A673 (cell line): ENCODE results near the gene KRT35. TPM values are rescaled to one million over a fixed set of nuclear protein-coding genes. Genes with fewer than 3 reads are reported as not detected.

Experiments used
- BruUV-seq: library from RNA; stranded (reverse); fragments of 400-500 nt; replicated peaks from 2 replicates; lab custom pipeline; 2021; lab: Mats Ljungman, UMichigan
- CTCF ChIA-PET: fragments of 300-600 bp; sonication (Branson Sonifier 250); formaldehyde crosslinking; loops from one replicate; lab custom pipeline; 2022; ENCODE audit warnings: antibody characterized with exemption; lab: Charles Lee
- POLR2A ChIA-PET: fragments of 300-600 bp; sonication (Branson Sonifier 250); formaldehyde crosslinking; loops from one replicate; lab custom pipeline; 2022; ENCODE audit warnings: antibody characterized with exemption; ENCODE audit not compliant: low non-redundant PET; lab: Charles Lee
- DNase-seq: peaks from one replicate; pipeline ENCODE4 v3.0.0-alpha.2; 2015; ENCODE audit warnings: low spot score
- H3K27ac ChIP-seq: fragments of 200-600 bp; sonication (generic); 2 replicates; pipeline ENCODE4 v1.5.1; 2016; ENCODE audit warnings: mixed run types, low read depth, mild to moderate bottlenecking, mixed read lengths, antibody characterized with exemption, low read length; ENCODE audit not compliant: poor library complexity, severe bottlenecking
- H3K27me3 ChIP-seq: fragments of 200-600 bp; sonication (generic); replicated peaks from 2 replicates; pipeline ENCODE4 v1.6.1; 2017; ENCODE audit warnings: mixed run types, low read depth, mild to moderate bottlenecking, mixed read lengths, antibody characterized with exemption, low read length; ENCODE audit not compliant: insufficient read depth, poor library complexity
- H3K36me3 ChIP-seq: fragments of 200-600 bp; sonication (generic); 2 replicates; pipeline ENCODE4 v1.6.1; 2016; ENCODE audit warnings: mixed run types, mild to moderate bottlenecking, mixed read lengths, antibody characterized with exemption, low read length; ENCODE audit not compliant: insufficient read depth, poor library complexity, severe bottlenecking
- H3K4me1 ChIP-seq: fragments of 200-600 bp; sonication (generic); 2 replicates; pipeline ENCODE4 v1.6.1; 2017; ENCODE audit warnings: mixed run types, mild to moderate bottlenecking, mixed read lengths, antibody characterized with exemption, low read length; ENCODE audit not compliant: insufficient read depth, poor library complexity, severe bottlenecking
- H3K4me3 ChIP-seq: fragments of 200-600 bp; sonication (generic); 2 replicates; pipeline ENCODE4 v1.5.1; 2016; ENCODE audit warnings: low read depth, mixed run types, mild to moderate bottlenecking, mixed read lengths, low read length; ENCODE audit not compliant: poor library complexity, severe bottlenecking
- H3K9me3 ChIP-seq: fragments of 200-600 bp; sonication (generic); 2 replicates; pipeline ENCODE4 v1.6.1; 2016; ENCODE audit warnings: mixed run types, low read depth, mild to moderate bottlenecking, mixed read lengths, antibody characterized with exemption, low read length; ENCODE audit not compliant: poor library complexity, severe bottlenecking
- EZH2 ChIP-seq: fragments of 200-600 bp; sonication (generic); IDR thresholded peaks from 2 replicates; pipeline ENCODE4 v1.6.1; 2017; ENCODE audit warnings: borderline replicate concordance, low read depth, mild to moderate bottlenecking, mixed read lengths, antibody characterized with exemption, low read length; ENCODE audit not compliant: poor library complexity, severe bottlenecking
- intact Hi-C: fragments of 100-400 bp; cut with micrococcal nuclease; formaldehyde crosslinking; loops from one replicate; pipeline ENCODE4 v1.10.0; 2022; ENCODE audit not compliant: unreplicated experiment
- total RNA-seq: library from RNA; stranded (reverse); gene quantifications from 2 replicates; pipeline ENCODE4 v1.2.3, GENCODE V29; 2021
- TF ChIP-seq, protein P1 (sequence below): fragments of 300-800, 200-600 bp; sonication (generic); conservative IDR thresholded peaks from 2 replicates; pipeline ENCODE4 v1.5.1; 2017; ENCODE audit warnings: low read depth, mild to moderate bottlenecking, antibody characterized with exemption, low read length, moderate library complexity, mixed read lengths

The KRT35 gene
- total RNA-seq, 1 experiment from 2014 or later, result not detected

DNA sequence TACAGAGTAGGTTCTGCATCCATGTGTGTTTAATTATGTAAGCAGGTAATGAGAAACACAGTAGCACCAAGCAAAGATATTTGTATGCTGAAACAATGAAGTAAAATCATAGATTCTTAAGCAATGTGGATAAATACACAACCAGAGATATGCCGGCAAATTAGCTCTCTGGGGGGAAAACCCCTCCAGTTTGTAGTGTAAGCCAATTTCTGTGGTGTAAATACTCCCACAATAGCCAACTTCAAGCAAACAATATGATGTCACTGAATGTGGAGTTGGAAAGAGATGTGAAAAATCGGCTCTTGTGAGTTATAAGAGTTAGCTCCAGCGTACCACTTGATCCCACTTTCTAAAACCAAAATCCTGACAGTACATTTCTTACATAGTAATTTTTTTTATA is 36.3 kb downstream of the KRT35 start:
- Histone ChIP-seq H3K36me3 (no peaks in the 10 kb centered on the region), H3K27ac (no peak overlapping the region), H3K9me3 (no peaks in the 10 kb centered on the region), H3K27me3 (no peaks in the 10 kb centered on the region), H3K4me1 (no peaks in the 10 kb centered on the region), H3K4me3 (no peak overlapping the region)
- TF ChIP-seq, protein P1, sequence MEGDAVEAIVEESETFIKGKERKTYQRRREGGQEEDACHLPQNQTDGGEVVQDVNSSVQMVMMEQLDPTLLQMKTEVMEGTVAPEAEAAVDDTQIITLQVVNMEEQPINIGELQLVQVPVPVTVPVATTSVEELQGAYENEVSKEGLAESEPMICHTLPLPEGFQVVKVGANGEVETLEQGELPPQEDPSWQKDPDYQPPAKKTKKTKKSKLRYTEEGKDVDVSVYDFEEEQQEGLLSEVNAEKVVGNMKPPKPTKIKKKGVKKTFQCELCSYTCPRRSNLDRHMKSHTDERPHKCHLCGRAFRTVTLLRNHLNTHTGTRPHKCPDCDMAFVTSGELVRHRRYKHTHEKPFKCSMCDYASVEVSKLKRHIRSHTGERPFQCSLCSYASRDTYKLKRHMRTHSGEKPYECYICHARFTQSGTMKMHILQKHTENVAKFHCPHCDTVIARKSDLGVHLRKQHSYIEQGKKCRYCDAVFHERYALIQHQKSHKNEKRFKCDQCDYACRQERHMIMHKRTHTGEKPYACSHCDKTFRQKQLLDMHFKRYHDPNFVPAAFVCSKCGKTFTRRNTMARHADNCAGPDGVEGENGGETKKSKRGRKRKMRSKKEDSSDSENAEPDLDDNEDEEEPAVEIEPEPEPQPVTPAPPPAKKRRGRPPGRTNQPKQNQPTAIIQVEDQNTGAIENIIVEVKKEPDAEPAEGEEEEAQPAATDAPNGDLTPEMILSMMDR, result no peak
- no peak for TF ChIP-seq EZH2
- intact Hi-C loops, result no loop called here
- POLR2A ChIA-PET, result no interaction called here
- BruUV-seq, result no TSS peak
- no peak for DNase-seq
- CTCF ChIA-PET, result no interaction called here

DNA sequence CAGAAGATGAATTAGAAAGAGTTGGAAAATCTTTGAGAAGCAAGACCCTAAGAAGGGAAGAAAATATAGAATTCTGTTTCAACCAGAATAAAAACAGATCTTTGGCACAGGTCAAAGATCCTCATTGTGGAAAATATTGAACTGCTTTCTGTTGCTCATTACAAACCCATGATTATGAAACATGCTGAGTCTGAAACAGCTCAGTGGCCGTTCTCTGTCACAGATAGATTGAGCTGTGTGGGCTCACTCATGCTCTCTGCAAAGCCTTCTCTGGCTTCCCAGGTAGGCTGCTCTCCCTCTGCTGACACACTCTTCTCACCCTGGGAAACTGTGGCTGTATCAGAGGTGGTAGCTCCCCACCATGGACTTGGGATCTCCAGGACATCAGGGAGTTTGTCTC is 36.8 kb downstream of the KRT35 start:
- BruUV-seq, result no TSS peak
- intact Hi-C loops, result no loop called here
- no peak for DNase-seq

DNA sequence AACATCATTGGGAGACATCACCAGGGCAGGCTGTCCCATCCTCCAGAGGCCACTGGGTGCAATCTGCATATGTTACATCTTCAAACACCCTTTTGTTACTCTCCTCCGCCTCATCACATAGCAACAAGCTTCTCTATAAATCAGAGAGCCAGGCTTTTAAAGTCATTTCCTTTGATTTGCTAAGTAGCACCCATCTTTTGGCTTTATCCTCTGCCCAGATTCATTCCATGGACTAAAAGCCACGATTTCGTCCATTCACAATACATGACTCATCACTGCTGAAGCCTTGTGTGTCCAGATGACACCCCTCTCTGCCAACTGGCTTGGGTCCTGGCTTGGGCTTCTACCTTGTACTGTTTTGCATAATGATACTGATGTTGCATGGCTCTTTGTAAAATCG is 38.2 kb downstream of the KRT35 start:
- no peaks in the 10 kb centered on the region for H3K36me3 ChIP-seq
- no peaks in the 10 kb centered on the region for H3K9me3 ChIP-seq
- H3K27me3 ChIP-seq, result no peaks in the 10 kb centered on the region
- POLR2A ChIA-PET, result no interaction called here
- DNase-seq, result no peak
- no peak overlapping the region for H3K4me3 ChIP-seq
- BruUV-seq, result no TSS peak
- H3K27ac ChIP-seq, result no peak overlapping the region
- CTCF ChIA-PET, result no interaction called here
- no peaks in the 10 kb centered on the region for H3K4me1 ChIP-seq
- no peak for TF ChIP-seq EZH2
- TF ChIP-seq, protein P1, result no peak
- intact Hi-C loops, result no loop called here

More for the DNA sequence above, 36.8 kb downstream of the KRT35 start:
- Histone ChIP-seq H3K36me3 (no peaks in the 10 kb centered on the region), H3K27me3 (no peaks in the 10 kb centered on the region), H3K4me1 (no peaks in the 10 kb centered on the region), H3K27ac (no peak overlapping the region), H3K4me3 (no peak overlapping the region), H3K9me3 (no peaks in the 10 kb centered on the region)
- ChIA-PET POLR2A (no interaction called here), CTCF (no interaction called here)
- TF ChIP-seq, protein P1, result no peak
- TF ChIP-seq EZH2, result no peak
